ENCODE data around the gene PCIF1.

Gene PCIF1

DNA sequence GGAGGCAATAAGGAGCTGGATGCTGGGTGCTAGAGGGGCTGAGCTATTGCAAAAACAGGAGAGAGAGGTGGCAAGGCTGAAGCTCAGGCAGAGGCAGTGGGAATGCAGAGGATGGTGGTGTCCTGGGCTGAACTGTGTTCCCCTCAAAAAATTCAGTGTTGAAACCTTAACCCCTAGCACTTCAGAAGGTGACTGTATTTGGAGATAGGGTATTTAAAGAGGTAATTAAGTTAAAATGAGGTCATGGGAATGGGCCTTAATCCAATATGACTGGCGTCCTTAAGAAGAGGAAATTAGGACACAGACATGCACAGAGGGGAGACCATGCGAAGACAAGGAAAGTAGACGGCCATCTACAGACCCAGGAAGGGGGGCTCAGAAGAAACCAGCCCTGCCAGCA is 62.7 kb downstream of the PCIF1 start:
- DNase-seq, result no peak

Data from right forelimb (tissue), 1 donor.